HepG2 (cell line): ENCODE data around the gene PBX4. TPM values are rescaled to one million over a fixed set of nuclear protein-coding genes. Genes with fewer than 3 reads are reported as not detected.
A peak's percentile ranks its signal among the peaks of the same experiment; 100 is the strongest.

Experiments used
- CBX2 ChIP-seq, 2 experiments: fragments of 200-600 bp in 1 of 2; sonication (generic); formaldehyde crosslinking in 1 of 2; IDR thresholded peaks; 2 replicates each; pipeline versions ENCODE4 v1.7.0 to v1.8.1; 2018 to 2022; ENCODE audit warnings: low read depth in 2 of 2, low read length in 1 of 2, mild to moderate bottlenecking in 1 of 2, missing genetic modification reagents in 1 of 2
- ELF1 ChIP-seq: sonication (generic); formaldehyde crosslinking; IDR thresholded peaks from 2 replicates; pipeline ENCODE4 v1.4.0; 2020; ENCODE audit warnings: missing genetic modification reagents
- ETV6 ChIP-seq: sonication (generic); formaldehyde crosslinking; conservative IDR thresholded peaks from 2 replicates; pipeline ENCODE4 v1.4.0; 2020; ENCODE audit warnings: missing genetic modification reagents
- HNRNPH1 ChIP-seq: fragments of 200-400 bp; formaldehyde crosslinking; optimal IDR thresholded peaks from 2 replicates; pipeline ENCODE3; 2017; ENCODE audit warnings: mild to moderate bottlenecking, low read depth, low read length
- NONO ChIP-seq, 2 experiments: fragments of 450-650 bp in 1 of 2; sonication (generic) in 1 of 2; formaldehyde crosslinking in 1 of 2; IDR thresholded peaks in 1 of 2; conservative IDR thresholded peaks in 1 of 2; 2 replicates each; pipeline versions ENCODE4 v1.6.1 to v1.8.0; 2017 to 2022; ENCODE audit warnings: mild to moderate bottlenecking in 1 of 2, missing genetic modification reagents in 1 of 2, moderate library complexity in 1 of 2
- NR2C2 ChIP-seq: sonication (generic); formaldehyde crosslinking; IDR thresholded peaks from 2 replicates; pipeline ENCODE4 v1.4.0; 2020; ENCODE audit warnings: missing genetic modification reagents, mild to moderate bottlenecking, moderate library complexity, borderline replicate concordance
- NR2F1 ChIP-seq, 2 experiments: fragments of 450-650 bp in 1 of 2; formaldehyde crosslinking in 1 of 2; IDR thresholded peaks; 2 replicates each; pipeline versions ENCODE4 v1.5.0 to v1.6.1; 2016 to 2020; ENCODE audit warnings: mild to moderate bottlenecking in 1 of 2, missing compliant biosample characterization in 1 of 2, missing genetic modification reagents in 1 of 2, moderate library complexity in 1 of 2
- ONECUT2 ChIP-seq: sonication (generic); formaldehyde crosslinking; IDR thresholded peaks from 2 replicates; pipeline ENCODE4 v1.4.0; 2020; ENCODE audit warnings: missing genetic modification reagents
- PRMT3 ChIP-seq: sonication (generic); formaldehyde crosslinking; IDR thresholded peaks from 2 replicates; pipeline ENCODE4 v1.8.1; 2022; ENCODE audit warnings: low read depth, mild to moderate bottlenecking, moderate library complexity, missing genetic modification reagents, borderline replicate concordance
- ZMAT3 ChIP-seq: sonication (generic); formaldehyde crosslinking; conservative IDR thresholded peaks from 2 replicates; pipeline ENCODE4 v1.7.0; 2021; ENCODE audit warnings: missing genetic modification reagents
- ZNF274 ChIP-seq: sonication (generic); formaldehyde crosslinking; IDR thresholded peaks from 2 replicates; pipeline ENCODE4 v1.5.1; 2020; ENCODE audit warnings: mild to moderate bottlenecking, missing genetic modification reagents
- ZNF333 ChIP-seq: sonication (generic); formaldehyde crosslinking; IDR thresholded peaks from 2 replicates; pipeline ENCODE4 v1.4.0; 2020; ENCODE audit warnings: mild to moderate bottlenecking, missing genetic modification reagents, borderline replicate concordance
- ZNF44 ChIP-seq: sonication (generic); formaldehyde crosslinking; IDR thresholded peaks from 2 replicates; pipeline ENCODE4 v1.5.1; 2020; ENCODE audit warnings: mild to moderate bottlenecking, missing genetic modification reagents
- ZNF761 ChIP-seq: sonication (generic); formaldehyde crosslinking; conservative IDR thresholded peaks from 2 replicates; pipeline ENCODE4 v1.4.0; 2020; ENCODE audit warnings: mild to moderate bottlenecking, missing genetic modification reagents
- polyA plus RNA-seq, 8 experiments: library from polyadenylated mRNA; depleted of rRNA in 3 of 8; stranded (reverse) in 7 of 8; unstranded in 1 of 8; fragments of >200 nt; fragmentation: Illumina TruSeq in 4 of 8; extraction: Trizol in 4 of 8; gene quantifications; 2 replicates each; pipeline versions ENCODE4 v1.2.1 to v1.2.3, GENCODE V29; 2011 to 2016; ENCODE audit warnings: low read depth in 4 of 8, missing spikeins in 1 of 8, mixed read lengths in 1 of 8; ENCODE audit not compliant: insufficient read depth in 1 of 8
- total RNA-seq, 5 experiments: library from RNA; depleted of rRNA; stranded (reverse); fragments of >200 nt; fragmentation: Illumina TruSeq; extraction: Trizol; gene quantifications; 2 replicates each; pipeline ENCODE4 v1.2.3, GENCODE V29; 2016; ENCODE audit warnings: low read depth in 1 of 5
- TF ChIP-seq, protein P1 (sequence below): sonication (generic); formaldehyde crosslinking; IDR thresholded peaks from 2 replicates; pipeline ENCODE4 v1.4.0; 2020; ENCODE audit warnings: missing genetic modification reagents, borderline replicate concordance
- TF ChIP-seq, protein P2 (sequence below): sonication (generic); formaldehyde crosslinking; IDR thresholded peaks from 2 replicates; pipeline ENCODE4 v1.5.1; 2020; ENCODE audit warnings: missing genetic modification reagents, mild to moderate bottlenecking, borderline replicate concordance
- TF ChIP-seq, protein P3 (sequence below): sonication (generic); formaldehyde crosslinking; IDR thresholded peaks from 2 replicates; pipeline ENCODE4 v1.5.1; 2020; ENCODE audit warnings: missing genetic modification reagents, mild to moderate bottlenecking, borderline replicate concordance

Gene PBX4
- total and polyA plus RNA-seq, 2 of the 13 experiments (the other 11 are each of a cell fraction or from before 2014, with no cell fraction given): not detected

DNA sequence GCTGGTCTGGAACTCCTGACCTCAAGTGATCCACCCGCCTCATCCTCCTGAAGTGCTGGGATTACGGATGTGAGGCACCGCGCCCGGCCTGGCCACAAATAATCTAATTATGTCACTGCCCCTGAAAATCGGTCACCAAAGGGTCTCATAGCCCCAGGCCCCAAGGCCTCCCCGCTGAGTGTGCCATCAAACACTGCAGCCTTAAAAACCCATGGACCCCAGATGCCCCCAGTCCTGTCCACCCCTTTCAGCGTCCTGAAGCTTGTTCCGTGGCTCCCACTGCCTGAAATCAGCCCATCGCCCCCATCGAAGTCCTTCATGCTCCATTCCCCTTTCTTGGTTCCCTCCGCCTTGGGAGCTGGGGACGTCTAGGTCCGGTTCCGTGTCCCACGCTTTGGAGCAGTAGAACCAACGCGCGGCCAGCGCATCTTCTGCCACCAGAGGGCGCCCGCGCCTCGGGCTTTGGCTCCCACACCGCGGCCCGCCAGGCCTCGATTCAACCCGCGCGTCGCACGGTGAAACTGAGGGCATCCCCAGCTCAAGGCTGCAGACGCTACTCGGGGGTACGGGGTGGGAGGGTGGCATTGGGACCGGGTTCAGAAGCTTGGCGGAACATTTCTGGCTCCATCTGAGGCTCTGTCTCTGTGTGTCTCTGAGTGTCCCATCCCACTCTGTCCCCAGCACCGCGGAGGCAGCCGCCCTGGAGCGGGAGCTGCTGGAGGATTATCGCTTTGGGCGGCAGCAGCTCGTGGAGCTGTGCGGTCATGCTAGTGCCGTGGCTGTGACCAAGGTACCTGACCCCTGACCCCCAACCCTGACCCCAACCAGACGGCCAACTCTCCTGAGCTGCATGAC, 86.3 kb downstream of the PBX4 start (continued):
- TF ChIP-seq, protein P1, sequence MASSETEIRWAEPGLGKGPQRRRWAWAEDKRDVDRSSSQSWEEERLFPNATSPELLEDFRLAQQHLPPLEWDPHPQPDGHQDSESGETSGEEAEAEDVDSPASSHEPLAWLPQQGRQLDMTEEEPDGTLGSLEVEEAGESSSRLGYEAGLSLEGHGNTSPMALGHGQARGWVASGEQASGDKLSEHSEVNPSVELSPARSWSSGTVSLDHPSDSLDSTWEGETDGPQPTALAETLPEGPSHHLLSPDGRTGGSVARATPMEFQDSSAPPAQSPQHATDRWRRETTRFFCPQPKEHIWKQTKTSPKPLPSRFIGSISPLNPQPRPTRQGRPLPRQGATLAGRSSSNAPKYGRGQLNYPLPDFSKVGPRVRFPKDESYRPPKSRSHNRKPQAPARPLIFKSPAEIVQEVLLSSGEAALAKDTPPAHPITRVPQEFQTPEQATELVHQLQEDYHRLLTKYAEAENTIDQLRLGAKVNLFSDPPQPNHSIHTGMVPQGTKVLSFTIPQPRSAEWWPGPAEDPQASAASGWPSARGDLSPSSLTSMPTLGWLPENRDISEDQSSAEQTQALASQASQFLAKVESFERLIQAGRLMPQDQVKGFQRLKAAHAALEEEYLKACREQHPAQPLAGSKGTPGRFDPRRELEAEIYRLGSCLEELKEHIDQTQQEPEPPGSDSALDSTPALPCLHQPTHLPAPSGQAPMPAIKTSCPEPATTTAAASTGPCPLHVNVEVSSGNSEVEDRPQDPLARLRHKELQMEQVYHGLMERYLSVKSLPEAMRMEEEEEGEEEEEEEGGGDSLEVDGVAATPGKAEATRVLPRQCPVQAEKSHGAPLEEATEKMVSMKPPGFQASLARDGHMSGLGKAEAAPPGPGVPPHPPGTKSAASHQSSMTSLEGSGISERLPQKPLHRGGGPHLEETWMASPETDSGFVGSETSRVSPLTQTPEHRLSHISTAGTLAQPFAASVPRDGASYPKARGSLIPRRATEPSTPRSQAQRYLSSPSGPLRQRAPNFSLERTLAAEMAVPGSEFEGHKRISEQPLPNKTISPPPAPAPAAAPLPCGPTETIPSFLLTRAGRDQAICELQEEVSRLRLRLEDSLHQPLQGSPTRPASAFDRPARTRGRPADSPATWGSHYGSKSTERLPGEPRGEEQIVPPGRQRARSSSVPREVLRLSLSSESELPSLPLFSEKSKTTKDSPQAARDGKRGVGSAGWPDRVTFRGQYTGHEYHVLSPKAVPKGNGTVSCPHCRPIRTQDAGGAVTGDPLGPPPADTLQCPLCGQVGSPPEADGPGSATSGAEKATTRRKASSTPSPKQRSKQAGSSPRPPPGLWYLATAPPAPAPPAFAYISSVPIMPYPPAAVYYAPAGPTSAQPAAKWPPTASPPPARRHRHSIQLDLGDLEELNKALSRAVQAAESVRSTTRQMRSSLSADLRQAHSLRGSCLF (CRISPR knock-in tag): no peak
- 0 out of 2 replicates have a peak, but pooled peaks have one; percentile 36 for TF ChIP-seq ETV6
- no peak for TF ChIP-seq ZNF44 (CRISPR knock-in tag)
- TF ChIP-seq HNRNPH1: no peak
- TF ChIP-seq, protein P2, sequence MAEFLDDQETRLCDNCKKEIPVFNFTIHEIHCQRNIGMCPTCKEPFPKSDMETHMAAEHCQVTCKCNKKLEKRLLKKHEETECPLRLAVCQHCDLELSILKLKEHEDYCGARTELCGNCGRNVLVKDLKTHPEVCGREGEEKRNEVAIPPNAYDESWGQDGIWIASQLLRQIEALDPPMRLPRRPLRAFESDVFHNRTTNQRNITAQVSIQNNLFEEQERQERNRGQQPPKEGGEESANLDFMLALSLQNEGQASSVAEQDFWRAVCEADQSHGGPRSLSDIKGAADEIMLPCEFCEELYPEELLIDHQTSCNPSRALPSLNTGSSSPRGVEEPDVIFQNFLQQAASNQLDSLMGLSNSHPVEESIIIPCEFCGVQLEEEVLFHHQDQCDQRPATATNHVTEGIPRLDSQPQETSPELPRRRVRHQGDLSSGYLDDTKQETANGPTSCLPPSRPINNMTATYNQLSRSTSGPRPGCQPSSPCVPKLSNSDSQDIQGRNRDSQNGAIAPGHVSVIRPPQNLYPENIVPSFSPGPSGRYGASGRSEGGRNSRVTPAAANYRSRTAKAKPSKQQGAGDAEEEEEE (CRISPR knock-in tag): no peak
- no peak for TF ChIP-seq NR2F1 (CRISPR knock-in tag; IDR thresholded peaks at IDR 0.05)
- no peak for TF ChIP-seq ONECUT2 (CRISPR knock-in tag)
- no peak for TF ChIP-seq PRMT3 (CRISPR knock-in tag)
- TF ChIP-seq ZMAT3 (CRISPR knock-in tag): no peak
- TF ChIP-seq NONO (IDR thresholded peaks at IDR 0.05): no peak
- TF ChIP-seq NONO (CRISPR knock-in tag; conservative IDR thresholded peaks at IDR 0.05): 0 out of 2 replicates have a peak, but pooled peaks have one; percentile 52
- no peak for TF ChIP-seq ELF1
- TF ChIP-seq CBX2 (IDR thresholded peaks at IDR 0.05; ENCODE audit: low read depth, low read length): no peak
- no peak for TF ChIP-seq CBX2 (CRISPR knock-in tag; IDR thresholded peaks at IDR 0.05; ENCODE audit: low read depth)
- peak; percentile 60; the same call in 1 of the 2 replicates for TF ChIP-seq ZNF274 (CRISPR knock-in tag)
- TF ChIP-seq ZNF333: no peak
- TF ChIP-seq ZNF761 (CRISPR knock-in tag): no peak
- TF ChIP-seq, protein P3, sequence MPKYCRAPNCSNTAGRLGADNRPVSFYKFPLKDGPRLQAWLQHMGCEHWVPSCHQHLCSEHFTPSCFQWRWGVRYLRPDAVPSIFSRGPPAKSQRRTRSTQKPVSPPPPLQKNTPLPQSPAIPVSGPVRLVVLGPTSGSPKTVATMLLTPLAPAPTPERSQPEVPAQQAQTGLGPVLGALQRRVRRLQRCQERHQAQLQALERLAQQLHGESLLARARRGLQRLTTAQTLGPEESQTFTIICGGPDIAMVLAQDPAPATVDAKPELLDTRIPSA (CRISPR knock-in tag): 0 out of 2 replicates have a peak, but pooled peaks have one; percentile 49
- TF ChIP-seq NR2C2 (CRISPR knock-in tag): no peak
